DMS153 (cell line): Measurements from ENCODE around the gene FZR1.
A peak's percentile ranks its signal among the peaks of the same experiment; 100 is the strongest.
"Not testable (repeated sequence)": the region's sequence is repeated elsewhere in the genome, so short reads cannot be mapped to it uniquely, and the experiment has no call there.

Experiments used
- DNase-seq: peaks from one replicate; lab custom pipeline; 2025; lab: John Stamatoyannopoulos, UW

Gene FZR1

DNA sequence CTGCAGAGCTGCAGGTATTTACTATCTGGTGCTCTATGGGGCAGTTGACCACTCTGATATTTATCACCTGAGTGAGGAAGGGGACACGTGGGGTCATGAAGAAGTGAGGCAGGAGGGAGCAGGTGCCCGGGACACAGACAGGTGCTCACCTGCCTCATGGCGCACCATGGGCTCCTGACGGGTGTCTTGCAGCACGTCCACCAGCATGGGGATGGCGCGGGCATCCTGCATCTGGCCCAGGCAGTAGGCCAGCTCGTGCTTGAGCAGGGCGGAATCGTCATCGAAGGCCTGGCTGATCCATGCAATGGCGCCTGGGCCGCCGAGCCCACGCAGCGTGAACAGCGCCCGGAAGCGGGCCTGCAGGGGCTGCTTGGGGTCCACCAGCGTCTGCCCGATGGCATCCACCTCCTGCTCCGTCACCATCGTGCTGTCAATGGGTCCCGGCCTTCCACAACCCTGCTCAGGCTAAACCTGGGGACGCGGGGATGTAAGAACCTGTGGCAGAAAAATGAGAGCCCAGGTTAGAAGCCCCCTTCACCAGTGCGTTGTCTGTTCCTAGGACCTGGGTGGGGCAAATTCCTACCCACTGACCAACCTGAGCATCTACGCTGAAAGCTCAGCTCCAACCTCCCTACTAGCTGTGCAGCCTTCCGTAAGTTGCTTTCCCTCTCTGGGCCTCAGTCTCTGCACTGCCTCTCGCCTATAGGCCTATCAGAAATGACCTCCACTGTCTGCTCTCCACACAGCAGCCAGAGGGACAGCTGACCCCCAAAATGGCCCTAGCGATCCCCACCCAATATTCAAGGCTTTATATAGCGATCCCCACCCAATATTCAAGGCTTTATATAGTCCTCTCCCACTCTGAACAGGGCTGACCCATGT is 9.5 kb upstream of the FZR1 start:
- DNase-seq, result no peak

- no peak for DNase-seq
These were observed 8.2 kb upstream of the FZR1 start for GRCh38 chr19:3497757-3498520.

- no peak for DNase-seq
These were observed 6.2 kb upstream of the FZR1 start for GRCh38 chr19:3499738-3500428.

GRCh38 chr19:3500429-3501101 is 5.5 kb upstream of the FZR1 start, which contains the start of gene DOHH:
DOHH (minus strand) TSS chr19:3500674; CDS start chr19:3496814, 3,860 bp downstream.
- peak; percentile 94 for DNase-seq

- DNase-seq, result no peak
These were observed 4.3 kb upstream of the FZR1 start for GRCh38 chr19:3501780-3502179.

GRCh38 chr19:3503036-3503572 is 3.0 kb upstream of the FZR1 start:
- no peak for DNase-seq

DNA sequence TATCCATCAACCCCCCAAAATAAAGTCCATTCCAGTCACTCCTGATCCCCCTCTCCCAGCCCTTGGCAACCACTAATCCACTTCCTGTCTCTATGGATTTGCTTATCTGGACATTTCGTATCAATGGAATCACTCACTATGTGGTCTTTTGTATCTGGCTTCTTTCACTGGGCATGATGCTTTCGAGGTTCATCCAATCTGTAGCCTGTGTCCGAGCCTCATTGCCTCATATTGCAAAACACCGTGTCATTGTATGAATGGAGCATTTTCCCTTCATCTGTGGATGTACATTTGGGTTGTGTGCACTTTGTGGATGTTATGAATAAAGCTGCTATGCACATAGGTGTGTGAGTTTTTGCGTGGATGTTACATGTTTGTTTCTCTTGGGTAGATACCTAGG is 1.4 kb upstream of the FZR1 start:
- no peak for DNase-seq

DNA sequence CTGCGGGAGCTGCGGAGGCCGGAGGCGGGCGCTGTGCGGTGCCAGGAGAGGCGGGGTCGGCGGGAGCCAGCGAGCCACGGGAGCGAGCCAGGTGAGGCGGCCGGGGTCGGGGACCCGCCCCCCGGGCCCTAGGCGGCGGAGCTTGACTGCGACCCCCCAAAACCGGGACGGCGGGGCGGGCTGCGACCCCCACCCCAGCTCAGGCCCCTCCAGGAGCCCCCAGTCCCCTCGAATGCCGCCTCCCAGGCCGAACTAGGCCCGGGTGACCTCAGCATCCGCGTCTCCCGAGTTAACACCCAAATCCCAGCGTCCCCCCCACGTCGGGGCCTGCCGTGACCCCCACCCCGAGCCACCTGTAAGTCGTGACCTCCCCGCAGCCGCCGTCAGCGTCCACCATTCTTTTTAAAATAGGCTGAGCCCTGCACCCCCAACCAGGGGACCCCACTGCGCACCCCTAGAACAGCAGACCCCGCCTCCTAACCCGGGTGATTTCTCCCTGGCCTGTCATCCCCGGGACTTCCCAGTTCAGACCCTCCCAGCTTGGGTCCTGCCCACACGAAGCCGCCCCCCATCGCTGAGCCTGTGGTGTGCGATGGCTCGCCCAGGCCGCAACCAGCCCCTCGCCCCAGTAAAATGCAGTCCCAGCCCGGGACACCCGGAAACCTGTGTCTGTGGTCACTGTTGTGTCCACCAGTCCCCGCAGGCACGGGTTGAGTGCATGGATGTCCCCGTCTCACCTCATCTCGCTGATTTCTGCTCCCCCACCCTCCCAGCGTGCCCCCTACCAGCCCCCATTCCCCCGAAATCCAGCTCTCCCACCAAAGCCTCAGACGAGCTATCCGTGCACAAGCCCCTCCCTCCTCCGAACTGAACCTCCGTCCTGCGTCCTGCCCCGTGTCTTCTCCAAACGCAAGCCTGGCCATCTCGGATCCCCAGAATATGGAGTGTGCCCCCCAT is 551 bp downstream of the FZR1 start:
- DNase-seq, result no peak

DNA sequence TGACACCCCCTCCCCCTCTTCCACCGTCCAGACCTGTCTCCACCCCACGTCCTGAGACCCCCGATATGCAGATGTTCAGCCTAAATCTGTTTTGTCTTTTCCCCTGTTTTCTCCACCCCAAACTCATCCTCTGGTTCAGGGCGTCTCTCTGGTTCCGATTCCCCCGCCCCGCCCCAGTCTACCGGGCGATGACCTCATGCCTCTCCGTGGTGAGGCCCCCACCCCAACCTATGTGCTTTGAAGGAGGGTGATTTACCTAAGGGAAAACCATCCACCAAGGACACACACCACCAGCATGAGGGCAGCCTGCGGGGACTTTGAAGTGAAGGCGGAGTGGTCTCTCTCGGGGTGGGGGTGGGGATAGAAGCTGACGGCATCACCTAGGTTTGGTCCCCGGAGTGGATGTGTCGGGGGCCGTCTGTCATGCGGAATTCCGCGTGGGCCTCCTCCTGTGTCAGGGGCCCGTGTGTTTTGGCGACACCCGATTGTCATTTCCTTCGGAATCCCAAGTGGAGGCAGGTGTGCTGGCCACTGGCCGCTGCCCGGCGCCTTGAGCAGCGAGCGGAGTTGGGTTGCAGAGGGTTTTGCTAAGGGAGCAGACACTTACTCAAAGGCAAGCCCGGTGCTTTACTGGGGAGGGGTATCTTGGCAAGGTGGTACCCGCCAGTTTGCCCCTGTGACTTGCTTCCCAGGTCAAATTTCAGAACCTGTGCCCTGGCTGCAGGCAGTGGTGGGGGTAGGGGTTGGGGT is 1.4 kb downstream of the FZR1 start:
- DNase-seq, result no peak

GRCh38 chr19:3508121-3508661 is 2.1 kb downstream of the FZR1 start:
- not testable (repeated sequence) for DNase-seq

- DNase-seq, result no peak
These were observed 2.8 kb downstream of the FZR1 start for GRCh38 chr19:3508771-3509535.

DNA sequence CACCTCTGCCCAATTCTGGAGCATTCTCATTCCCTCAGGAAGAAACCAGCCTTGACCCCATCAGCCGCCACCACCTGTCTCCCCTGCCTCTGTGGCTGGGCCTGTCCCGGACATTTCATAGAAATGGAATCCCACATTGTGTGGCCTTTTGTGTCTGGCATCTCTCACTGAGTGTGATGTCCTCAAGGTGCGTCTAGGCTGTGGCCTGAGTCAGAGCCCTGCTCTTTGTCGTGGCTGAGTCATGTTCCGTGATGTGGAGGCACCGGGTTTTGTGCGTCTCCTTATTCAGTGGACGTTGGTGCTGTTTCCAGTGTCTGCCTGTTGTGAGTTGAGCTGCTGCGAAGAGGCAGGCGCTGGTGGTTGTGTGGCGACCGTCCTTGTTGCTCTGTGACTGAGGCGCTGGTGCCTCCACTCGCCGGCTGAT is 3.5 kb downstream of the FZR1 start:
- DNase-seq, result no peak

DNA sequence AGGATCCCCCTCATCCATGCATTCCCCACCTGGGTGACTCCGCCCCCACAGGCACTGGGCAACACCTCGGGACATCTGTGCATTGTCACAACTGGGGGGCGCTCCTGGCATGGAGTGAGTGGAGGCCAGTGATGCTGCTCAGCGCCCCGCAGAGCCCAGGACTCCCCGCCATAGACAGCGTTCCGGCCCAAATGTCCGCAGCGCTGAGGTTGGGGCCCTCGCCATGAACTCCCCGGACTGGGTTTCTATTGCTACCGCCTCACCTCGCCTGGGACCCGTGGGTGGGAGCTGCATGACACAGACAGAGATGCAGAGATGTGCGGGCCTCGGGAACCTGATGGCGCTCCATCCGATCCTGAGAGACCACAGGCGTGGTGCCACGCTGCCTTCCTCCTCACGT is 4.6 kb downstream of the FZR1 start:
- no peak for DNase-seq

DNA sequence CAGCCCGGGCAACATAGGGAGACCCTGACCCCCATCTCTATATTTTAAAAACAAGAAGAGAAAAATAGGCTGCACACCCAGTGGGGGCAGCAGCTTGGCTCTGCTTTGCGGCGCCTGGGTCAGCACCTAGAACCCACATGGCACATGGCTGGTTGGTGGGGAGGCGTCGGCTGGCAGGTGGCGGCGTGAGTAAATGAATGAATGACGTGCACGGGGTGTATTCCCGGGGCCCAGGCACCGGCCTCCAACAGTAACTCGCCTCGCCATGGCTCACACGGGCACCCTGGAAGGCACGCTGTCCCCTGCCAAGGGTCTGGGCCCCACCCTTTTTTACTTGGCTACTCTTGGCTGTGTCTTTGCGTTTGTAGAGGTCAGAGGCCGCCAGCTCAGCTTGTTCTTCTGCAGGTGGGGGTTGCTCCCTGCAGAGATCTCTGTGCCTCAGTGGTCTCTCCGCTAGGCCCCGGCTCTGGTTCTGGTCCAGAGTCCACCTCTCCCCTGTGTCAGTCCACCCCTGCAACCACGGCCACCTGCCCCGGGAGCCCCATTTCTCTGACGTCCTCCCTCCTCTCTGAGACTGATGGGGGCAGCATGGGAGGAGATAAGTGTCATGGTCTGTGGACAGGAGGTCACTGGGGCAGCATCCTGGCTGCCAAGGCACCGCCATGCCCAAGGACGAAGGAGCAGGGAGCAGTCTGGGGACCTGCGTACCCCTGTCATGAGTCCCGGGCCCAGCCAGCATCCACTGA is 5.6 kb downstream of the FZR1 start:
- no peak for DNase-seq

GRCh38 chr19:3512562-3513228 is 6.6 kb downstream of the FZR1 start:
- no peak for DNase-seq

DNA sequence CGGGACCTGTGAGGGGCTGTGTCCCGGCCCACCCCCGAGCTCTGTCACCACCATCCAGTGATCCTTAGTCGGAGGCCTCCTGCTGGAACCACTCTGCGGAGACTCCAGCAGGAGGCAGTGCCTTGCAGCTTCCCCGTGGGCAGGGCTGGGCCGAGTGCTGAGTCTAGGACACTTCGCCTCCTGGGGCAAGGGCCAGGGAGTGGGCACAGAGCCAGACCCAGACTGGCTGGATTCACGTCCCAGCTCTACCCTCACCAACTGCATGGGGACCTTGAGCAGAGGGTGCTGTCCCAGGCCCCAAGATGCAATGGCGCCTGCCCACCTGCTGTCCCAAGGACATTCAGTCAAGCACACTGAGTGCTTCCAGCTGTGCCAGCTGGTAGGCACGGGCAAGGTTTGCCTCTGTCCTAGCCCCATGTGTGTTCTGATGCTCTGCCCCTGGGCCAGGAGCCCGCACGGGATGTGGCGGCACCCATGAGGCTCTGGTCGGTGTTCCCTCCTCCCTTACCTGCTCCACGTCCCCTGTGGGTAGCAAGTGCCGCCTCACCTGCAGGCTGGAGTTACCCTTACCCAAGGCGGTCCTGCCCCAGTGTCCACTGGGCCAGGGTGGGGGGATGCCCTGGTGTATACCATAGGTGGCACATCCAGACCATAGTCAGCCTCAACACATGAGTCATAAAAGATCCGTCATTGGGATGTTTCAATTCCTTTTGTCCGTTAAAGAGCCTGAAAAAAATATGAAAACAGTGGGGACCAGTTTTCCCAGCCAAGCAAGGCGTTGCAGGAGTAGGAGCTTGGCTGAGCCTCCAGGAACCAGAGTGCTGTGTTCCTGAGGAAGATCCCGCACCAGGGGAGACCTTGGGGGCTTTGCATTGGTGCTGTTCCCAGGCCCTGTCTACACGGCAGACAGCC is 7.4 kb downstream of the FZR1 start:
- DNase-seq, result no peak
